H1 (cell line): ENCODE results near the gene GALK1. TPM values are rescaled to one million over a fixed set of nuclear protein-coding genes. Genes with fewer than 3 reads are reported as not detected.

Experiments
- CTCF ChIA-PET: fragments of 300-600 bp; sonication (Branson Sonifier 250); formaldehyde crosslinking; loops from one replicate; lab custom pipeline; 2021; ENCODE audit not compliant: partially characterized antibody; lab: Charles Lee
- POLR2A ChIA-PET: fragments of 300-600 bp; sonication (Branson Sonifier 250); formaldehyde crosslinking; loops from one replicate; lab custom pipeline; 2021; ENCODE audit warnings: inconsistent platforms; ENCODE audit not compliant: partially characterized antibody; lab: Charles Lee
- DNase-seq, 2 experiments: peaks; one replicate each; pipeline versions ENCODE4 v3.0.0 to v3.0.0-alpha.2; 2010 to 2022; ENCODE audit warnings: low spot score in 2 of 2, low read depth in 1 of 2, mixed read lengths in 1 of 2
- FAIRE-seq: peaks from 2 replicates; lab custom pipeline; 2011; peaks lifted over from hg19 to GRCh38; lab: Jason Lieb, UNC
- H2AFZ ChIP-seq: 2 replicates; pipeline ENCODE4 v1.8.1; 2012; ENCODE audit warnings: low read length, inconsistent platforms
- H2AK5ac ChIP-seq: 2 replicates; pipeline ENCODE4 v1.6.1; 2013; ENCODE audit warnings: low read depth, low read length
- H2BK120ac ChIP-seq: replicated peaks from 2 replicates; pipeline ENCODE3; 2013; ENCODE audit warnings: low read depth, low read length, inconsistent platforms
- H2BK12ac ChIP-seq: 2 replicates; pipeline ENCODE4 v1.6.1; 2013; ENCODE audit warnings: low read depth, low read length
- H2BK15ac ChIP-seq: 2 replicates; pipeline ENCODE4 v1.6.1; 2013; ENCODE audit warnings: low read length
- H2BK20ac ChIP-seq: 2 replicates; pipeline ENCODE4 v1.6.1; 2013; ENCODE audit warnings: low read length
- H2BK5ac ChIP-seq: 2 replicates; pipeline ENCODE4 v1.6.1; 2013; ENCODE audit warnings: low read depth, low read length
- H3K14ac ChIP-seq: 2 replicates; pipeline ENCODE4 v1.6.1; 2013; ENCODE audit warnings: inconsistent platforms; ENCODE audit not compliant: insufficient read length
- H3K18ac ChIP-seq: 2 replicates; pipeline ENCODE4 v1.6.1; 2013; ENCODE audit warnings: low read length; ENCODE audit errors: extremely low read depth
- H3K23ac ChIP-seq: 2 replicates; pipeline ENCODE4 v1.6.1; 2013; ENCODE audit warnings: inconsistent platforms; ENCODE audit not compliant: insufficient read length
- H3K23me2 ChIP-seq: 2 replicates; pipeline ENCODE4 v1.6.1; 2013; ENCODE audit warnings: low read depth, low read length
- H3K27ac ChIP-seq: 2 replicates; pipeline ENCODE4 v1.6.1; 2011; ENCODE audit warnings: low read depth, low read length, inconsistent platforms
- H3K27me3 ChIP-seq, 4 experiments: replicated peaks in 1 of 4; 1 replicate in 1 of 4; 2 replicates in 3 of 4; pipeline versions ENCODE4 v1.6.1 to v1.8.1; 2011 to 2013; ENCODE audit warnings: low read length in 3 of 4, mild to moderate bottlenecking in 3 of 4, inconsistent platforms in 2 of 4, mixed read lengths in 2 of 4, moderate library complexity in 1 of 4; ENCODE audit not compliant: control insufficient read depth in 3 of 4, insufficient read depth in 3 of 4; ENCODE audit errors: extremely low read depth in 1 of 4
- H3K36me3 ChIP-seq, 4 experiments: 2 replicates each; pipeline versions ENCODE4 v1.6.1 to v1.8.1; 2011 to 2013; ENCODE audit warnings: mild to moderate bottlenecking in 4 of 4, low read length in 3 of 4, moderate library complexity in 2 of 4, control low read depth in 1 of 4, inconsistent platforms in 1 of 4; ENCODE audit not compliant: insufficient read depth in 4 of 4, control insufficient read depth in 2 of 4
- H3K4ac ChIP-seq: replicated peaks from 2 replicates; pipeline ENCODE3; 2013; ENCODE audit warnings: low read length, low read depth, mixed read lengths, inconsistent platforms; ENCODE audit not compliant: insufficient read length
- H3K4me1 ChIP-seq, 4 experiments: replicated peaks in 1 of 4; 1 replicate in 1 of 4; 2 replicates in 3 of 4; pipeline versions ENCODE4 v1.6.1 to v1.8.1; 2011 to 2013; ENCODE audit warnings: low read length in 3 of 4, inconsistent platforms in 2 of 4, mixed read lengths in 1 of 4; ENCODE audit not compliant: insufficient read depth in 4 of 4, control insufficient read depth in 3 of 4
- H3K4me2 ChIP-seq, 2 experiments: 2 replicates each; pipeline versions ENCODE4 v1.6.1 to v1.8.1; 2011 to 2013; ENCODE audit warnings: low read depth in 2 of 2, low read length in 2 of 2, control low read depth in 1 of 2, inconsistent platforms in 1 of 2, mild to moderate bottlenecking in 1 of 2; ENCODE audit not compliant: insufficient read depth in 1 of 2
- H3K4me3 ChIP-seq, 4 experiments: fragments of 200-600, 300-600 bp in 1 of 4; sonication (generic), shearing (Covaris generic), sonication (Bioruptor Twin) in 1 of 4; 2 replicates each; pipeline versions ENCODE4 v1.5.1 to v1.8.1; 2011 to 2016; ENCODE audit warnings: low read length in 4 of 4, low read depth in 3 of 4, control low read depth in 2 of 4, inconsistent platforms in 2 of 4, mild to moderate bottlenecking in 2 of 4, mixed read lengths in 1 of 4, moderate library complexity in 1 of 4; ENCODE audit not compliant: insufficient read depth in 2 of 4; ENCODE audit errors: extremely low read depth in 1 of 4
- H3K56ac ChIP-seq: replicated peaks from 2 replicates; pipeline ENCODE3; 2013; ENCODE audit warnings: low read depth, mild to moderate bottlenecking, mixed read lengths, low read length, inconsistent platforms; ENCODE audit not compliant: insufficient read length
- H3K79me1 ChIP-seq: 2 replicates; pipeline ENCODE4 v1.6.1; 2013; ENCODE audit warnings: low read depth, low read length, control low read depth
- H3K79me2 ChIP-seq, 2 experiments: 2 replicates each; pipeline versions ENCODE4 v1.6.1 to v1.8.1; 2012 to 2013; ENCODE audit warnings: low read length in 2 of 2, mild to moderate bottlenecking in 2 of 2, inconsistent platforms in 1 of 2; ENCODE audit not compliant: insufficient read depth in 2 of 2, control insufficient read depth in 1 of 2
- H3K9ac ChIP-seq, 4 experiments: replicated peaks in 1 of 4; 1 replicate in 1 of 4; 2 replicates in 3 of 4; pipeline versions ENCODE4 v1.6.1 to v1.8.1; 2011 to 2013; ENCODE audit warnings: low read depth in 3 of 4, low read length in 3 of 4, control low read depth in 2 of 4, mild to moderate bottlenecking in 2 of 4, moderate library complexity in 2 of 4, inconsistent platforms in 1 of 4; ENCODE audit errors: extremely low read depth in 1 of 4
- H3K9me3 ChIP-seq, 2 experiments: 2 replicates each; pipeline versions ENCODE4 v1.6.1 to v1.8.1; 2012 to 2013; ENCODE audit warnings: mild to moderate bottlenecking in 2 of 2, moderate library complexity in 2 of 2, control low read depth in 1 of 2, inconsistent platforms in 1 of 2, low read depth in 1 of 2, low read length in 1 of 2, mixed read lengths in 1 of 2; ENCODE audit not compliant: insufficient read depth in 2 of 2
- H4K20me1 ChIP-seq, 2 experiments: replicated peaks in 1 of 2; 2 replicates each; pipeline versions ENCODE3 to v1.8.1; 2011 to 2013; ENCODE audit warnings: inconsistent platforms in 2 of 2, low read length in 2 of 2, mild to moderate bottlenecking in 1 of 2; ENCODE audit not compliant: insufficient read depth in 2 of 2, control insufficient read depth in 1 of 2
- H4K5ac ChIP-seq: 2 replicates; pipeline ENCODE4 v1.6.1; 2013; ENCODE audit warnings: low read length, low read depth, mixed read lengths, inconsistent platforms; ENCODE audit not compliant: insufficient read length
- H4K8ac ChIP-seq: 2 replicates; pipeline ENCODE4 v1.8.0; 2013; ENCODE audit warnings: mild to moderate bottlenecking, moderate library complexity, low read length, inconsistent platforms; ENCODE audit not compliant: insufficient read depth; ENCODE audit errors: extremely low read depth
- H4K91ac ChIP-seq: replicated peaks from 2 replicates; pipeline ENCODE3; 2013; ENCODE audit warnings: low read length, mixed read lengths, inconsistent platforms; ENCODE audit not compliant: insufficient read length
- CEBPB ChIP-seq: IDR thresholded peaks from 2 replicates; pipeline ENCODE4 v1.6.1; 2012; ENCODE audit warnings: low read depth, low read length
- CTBP2 ChIP-seq: IDR thresholded peaks from 2 replicates; pipeline ENCODE4 v1.7.0; 2011; ENCODE audit warnings: borderline replicate concordance, mild to moderate bottlenecking, moderate library complexity, mixed read lengths, low read length; ENCODE audit not compliant: insufficient read depth, insufficient read length
- CTCF ChIP-seq, 3 experiments: IDR thresholded peaks; 1 replicate in 2 of 3; 2 replicates in 1 of 3; pipeline versions ENCODE4 v1.5.1 to v1.6.1; 2011; ENCODE audit warnings: low read length in 3 of 3, mild to moderate bottlenecking in 3 of 3, inconsistent platforms in 2 of 3, low read depth in 1 of 3, moderate library complexity in 1 of 3; ENCODE audit not compliant: insufficient read depth in 1 of 3; ENCODE audit errors: control extremely low read depth in 1 of 3
- EP300 ChIP-seq, 2 experiments: IDR thresholded peaks; 1 replicate in 1 of 2; 2 replicates in 1 of 2; pipeline ENCODE4 v1.6.1; 2011 to 2012; ENCODE audit warnings: low read depth in 2 of 2, low read length in 2 of 2, mild to moderate bottlenecking in 2 of 2, borderline replicate concordance in 1 of 2, inconsistent platforms in 1 of 2, moderate library complexity in 1 of 2
- EZH2 ChIP-seq: fragments of 200-600 bp; sonication (generic); IDR thresholded peaks from 2 replicates; pipeline ENCODE4 v1.7.1; 2012; ENCODE audit warnings: low read depth, mild to moderate bottlenecking, moderate library complexity, low read length, inconsistent platforms; ENCODE audit not compliant: severe bottlenecking
- NANOG ChIP-seq: IDR thresholded peaks from 2 replicates; pipeline ENCODE4 v1.6.1; 2011; ENCODE audit warnings: low read length, low read depth, mild to moderate bottlenecking, inconsistent platforms; ENCODE audit not compliant: insufficient read depth, poor library complexity, severe bottlenecking
- RFX5 ChIP-seq: IDR thresholded peaks from 2 replicates; pipeline ENCODE4 v1.6.1; 2011; ENCODE audit warnings: low read depth, low read length, improper control_type of control experiment, borderline replicate concordance
- SAP30 ChIP-seq: fragments of 300-600 bp; sonication (generic); IDR thresholded peaks from 2 replicates; pipeline ENCODE4 v1.7.1; 2012; ENCODE audit warnings: low read length, moderate library complexity, mild to moderate bottlenecking, inconsistent platforms; ENCODE audit not compliant: insufficient read depth, insufficient replicate concordance
- SIN3A ChIP-seq, 2 experiments: IDR thresholded peaks in 1 of 2; conservative IDR thresholded peaks in 1 of 2; 2 replicates each; pipeline ENCODE4 v1.6.1; 2011 to 2012; ENCODE audit warnings: low read length in 2 of 2, improper control_type of control experiment in 1 of 2, low read depth in 1 of 2, mild to moderate bottlenecking in 1 of 2
- WGBS, 2 experiments: shearing (Covaris generic) in 1 of 2; methylation state at CpG; one replicate each; pipeline versions ENCODE4 v1.1.6 to v1.1.7; 2013 to 2015; ENCODE audit warnings: low lambda C conversion rate in 2 of 2, mixed read lengths in 2 of 2, inconsistent platforms in 1 of 2, low coverage in 1 of 2, missing lambda C conversion rate in 1 of 2; ENCODE audit not compliant: insufficient replicate concordance in 2 of 2, insufficient coverage in 1 of 2, insufficient read length in 1 of 2; ENCODE audit errors: extremely low coverage in 1 of 2, missing lambda C conversion rate in 1 of 2; 5-methylcytosine and 5-hydroxymethylcytosine counted together
- polyA plus RNA-seq, 7 experiments: library from polyadenylated mRNA; depleted of rRNA in 3 of 7; stranded (reverse) in 5 of 7; unstranded in 2 of 7; fragments of >200 nt in 5 of 7; fragments of 200-250 nt in 2 of 7; gene quantifications; 1 replicate in 5 of 7; 2 replicates in 1 of 7; 4 replicates in 1 of 7; pipeline versions ENCODE4 v1.2.1 to v1.2.3, GENCODE V29; 2011 to 2013; ENCODE audit warnings: missing spikeins in 2 of 7, mixed read lengths in 2 of 7
- total RNA-seq: library from RNA; stranded (reverse); fragmentation: NEBNext Ultra II Directional; extraction: Animal tissue kit (Norgen Biotek cat#: 25700); gene quantifications from 2 replicates; pipeline ENCODE4 v1.2.1, GENCODE V29; 2021

GALK1 gene
- total and polyA plus RNA-seq, 2 of the 8 experiments (the other 6 are each of a cell fraction or from before 2014, with no cell fraction given) = 34.1 to 47.9 TPM

- H3K56ac ChIP-seq = no peak overlapping the region
- peaks cover 11% of the 10 kb centered on the region; the same call in 1 of the 2 replicates for H3K23me2 ChIP-seq
- H2BK120ac ChIP-seq = no peak overlapping the region
- H3K18ac ChIP-seq = no peak overlapping the region
- no peak overlapping the region for H3K23ac ChIP-seq
- H3K79me2 ChIP-seq = no peaks in the 10 kb centered on the region
- H4K91ac ChIP-seq = no peak overlapping the region
- no peak overlapping the region for H3K9ac ChIP-seq
- H3K14ac ChIP-seq = no peak overlapping the region
- H2BK12ac ChIP-seq = 0 out of 2 replicates have a peak overlapping the region, but pooled peaks have one; percentile 46
- H3K4me1 ChIP-seq = peaks cover 0 to 8% (median 4%) of the 10 kb centered on the region in 4 experiments; a peak in 3 of 7 replicates
- no peaks in the 10 kb centered on the region for H3K36me3 ChIP-seq
- ChIA-PET POLR2A (interaction anchor here (0.8 to 7.1 kb wide), 7 partner anchors 10 to 137 kb away, joined by 3 to 45 read pairs (median 5); a partner anchor contains a TSS), CTCF (interaction anchor here (0.6 to 4.4 kb wide), 15 partner anchors 9 to 201 kb away, joined by 3 to 20 read pairs (median 4); partner anchors contain the start of gene SMIM5)
- no peak overlapping the region for H2AK5ac ChIP-seq
- no peak overlapping the region; a peak in 1 of 4 replicates for H3K4me2 ChIP-seq
- H3K79me1 ChIP-seq = no peaks in the 10 kb centered on the region
- peak overlapping the region; percentile 21 for H2BK15ac ChIP-seq
- no peak overlapping the region for H3K4ac ChIP-seq
- H2BK5ac ChIP-seq = no peak overlapping the region
- no peak overlapping the region for H3K27ac ChIP-seq
- H4K8ac ChIP-seq = no peak overlapping the region
- H2AFZ ChIP-seq = no peak overlapping the region
- 74% methylated on average over 2 of the region's 2 CpGs; no CpG with 5 or more reads in 1 of the 2 experiments for WGBS, 2 experiments
- FAIRE-seq = no peak
- H2BK20ac ChIP-seq = no peak overlapping the region; the same call in 1 of the 2 replicates
- H4K20me1 ChIP-seq = no peaks in the 10 kb centered on the region
- peaks cover 4 to 30% (median 17%) of the 10 kb centered on the region in 4 experiments; a peak in 6 of 7 replicates for H3K27me3 ChIP-seq
- no peak for DNase-seq
- no peak overlapping the region for H4K5ac ChIP-seq
- H3K4me3 ChIP-seq = no peak overlapping the region
- no peaks in the 10 kb centered on the region for H3K9me3 ChIP-seq
- TF ChIP-seq CTBP2 = no peak
- no peak for TF ChIP-seq CEBPB
- no peak for TF ChIP-seq RFX5
- TF ChIP-seq SIN3A (conservative IDR thresholded peaks at IDR 0.05 in 1 of 2, IDR thresholded peaks at IDR 0.05 in 1 of 2; ENCODE audit: low read depth in 1 of 2, low read length in 2 of 2) = no peak
- no peak for TF ChIP-seq NANOG
- TF ChIP-seq CTCF (IDR thresholded peaks at IDR 0.05; ENCODE audit: control extremely low read depth in 1 of 3, insufficient read depth in 1 of 3, low read depth in 1 of 3, low read length in 3 of 3) = no peak
- TF ChIP-seq EP300 (IDR thresholded peaks at IDR 0.05; ENCODE audit: borderline replicate concordance in 1 of 2, low read depth in 2 of 2, low read length in 2 of 2) = no peak
- no peak for TF ChIP-seq SAP30
- no peak for TF ChIP-seq EZH2
These were observed 45.3 kb downstream of the GALK1 start for GRCh38 chr17:75719732-75720131.
